Ectodermal cell (in vitro differentiated cells): Measurements from ENCODE around the gene UNC5B.

ENCODE experiments used
- H3K27ac ChIP-seq: 2 replicates; pipeline ENCODE4 v1.7.0; 2013; ENCODE audit warnings: mild to moderate bottlenecking, low read depth, low read length; ENCODE audit not compliant: insufficient read depth, poor library complexity, severe bottlenecking
- H3K27me3 ChIP-seq: 2 replicates; pipeline ENCODE4 v1.7.0; 2013; ENCODE audit warnings: mild to moderate bottlenecking, low read length; ENCODE audit not compliant: insufficient read depth, control insufficient read depth, poor library complexity, severe bottlenecking
- H3K36me3 ChIP-seq: one replicate; pipeline ENCODE4 v1.7.0; 2013; ENCODE audit warnings: low read length; ENCODE audit not compliant: control insufficient read depth, insufficient read depth
- H3K4me1 ChIP-seq: one replicate; pipeline ENCODE4 v1.7.0; 2013; ENCODE audit warnings: low read length; ENCODE audit not compliant: control insufficient read depth, insufficient read depth
- H3K4me3 ChIP-seq: 2 replicates; pipeline ENCODE4 v1.7.0; 2013; ENCODE audit warnings: low read depth, low read length, control low read depth; ENCODE audit not compliant: insufficient read depth
- H3K9me3 ChIP-seq: 2 replicates; pipeline ENCODE4 v1.7.0; 2013; ENCODE audit warnings: mild to moderate bottlenecking, low read length, moderate library complexity; ENCODE audit not compliant: control insufficient read depth
- WGBS, 2 experiments: methylation state at CpG; one replicate each; pipeline ENCODE4 v1.1.7; 2013; ENCODE audit warnings: missing lambda C conversion rate in 2 of 2; 5-methylcytosine and 5-hydroxymethylcytosine counted together

The UNC5B gene

GRCh38 chr10:71297343-71297742 lies 85.0 kb downstream of the UNC5B start:
- Histone ChIP-seq H3K4me3 (no peak overlapping the region), H3K36me3 (no peaks in the 10 kb centered on the region), H3K4me1 (no peaks in the 10 kb centered on the region), H3K27me3 (no peaks in the 10 kb centered on the region), H3K27ac (no peak overlapping the region), H3K9me3 (no peaks in the 10 kb centered on the region)
- 94 to 95% methylated on average over 3 of the region's 3 CpGs for WGBS, 2 experiments

GRCh38 chr10:71299071-71299785 lies 86.9 kb downstream of the UNC5B start:
- WGBS, 2 experiments = 94% methylated on average over 14 of the region's 14 CpGs
- no peaks in the 10 kb centered on the region for H3K9me3 ChIP-seq
- no peaks in the 10 kb centered on the region for H3K27me3 ChIP-seq
- no peak overlapping the region for H3K4me3 ChIP-seq
- H3K36me3 ChIP-seq = no peaks in the 10 kb centered on the region
- no peak overlapping the region for H3K27ac ChIP-seq
- no peaks in the 10 kb centered on the region for H3K4me1 ChIP-seq

GRCh38 chr10:71300555-71301370 lies 88.4 kb downstream of the UNC5B start:
- H3K4me1 ChIP-seq = no peaks in the 10 kb centered on the region
- H3K36me3 ChIP-seq = no peaks in the 10 kb centered on the region
- WGBS, 2 experiments = 90 to 92% methylated on average over 16 of the region's 16 CpGs
- no peak overlapping the region for H3K27ac ChIP-seq
- H3K4me3 ChIP-seq = no peak overlapping the region
- no peaks in the 10 kb centered on the region for H3K27me3 ChIP-seq
- H3K9me3 ChIP-seq = no peaks in the 10 kb centered on the region

- WGBS, 2 experiments = 93% methylated on average over 12 of the region's 12 CpGs
- Histone ChIP-seq H3K27ac (no peak overlapping the region), H3K4me3 (no peak overlapping the region)
These were observed 89.1 kb downstream of the UNC5B start for GRCh38 chr10:71301371-71301916.

GRCh38 chr10:71302451-71302850 lies 90.1 kb downstream of the UNC5B start:
- no peaks in the 10 kb centered on the region for H3K4me1 ChIP-seq
- H3K27ac ChIP-seq = no peak overlapping the region
- no peaks in the 10 kb centered on the region for H3K27me3 ChIP-seq
- no peak overlapping the region for H3K4me3 ChIP-seq
- H3K9me3 ChIP-seq = no peaks in the 10 kb centered on the region
- no peaks in the 10 kb centered on the region for H3K36me3 ChIP-seq
- WGBS, 2 experiments = 94 to 95% methylated on average over 4 of the region's 4 CpGs

More at GRCh38 chr10:71301371-71301916, 89.1 kb downstream of the UNC5B start:
- no peaks in the 10 kb centered on the region for H3K4me1 ChIP-seq
- no peaks in the 10 kb centered on the region for H3K27me3 ChIP-seq
- no peaks in the 10 kb centered on the region for H3K36me3 ChIP-seq
- no peaks in the 10 kb centered on the region for H3K9me3 ChIP-seq

- no peaks in the 10 kb centered on the region for H3K4me1 ChIP-seq
- H3K4me3 ChIP-seq = no peak overlapping the region
- no peaks in the 10 kb centered on the region for H3K36me3 ChIP-seq
- no peaks in the 10 kb centered on the region for H3K27me3 ChIP-seq
- WGBS, 2 experiments = 76 to 79% methylated on average over 8 of the region's 8 CpGs
- no peak overlapping the region for H3K27ac ChIP-seq
- H3K9me3 ChIP-seq = no peaks in the 10 kb centered on the region
These were observed 90.7 kb downstream of the UNC5B start for GRCh38 chr10:71302874-71303568.

GRCh38 chr10:71303569-71303907 lies 91.2 kb downstream of the UNC5B start:
- Histone ChIP-seq H3K36me3 (no peaks in the 10 kb centered on the region), H3K27me3 (no peaks in the 10 kb centered on the region), H3K4me1 (no peaks in the 10 kb centered on the region), H3K4me3 (no peak overlapping the region), H3K27ac (no peak overlapping the region), H3K9me3 (no peaks in the 10 kb centered on the region)
- WGBS, 2 experiments = 66 to 73% methylated on average over 1 of the region's 1 CpG

- Histone ChIP-seq H3K4me3 (no peak overlapping the region), H3K4me1 (no peaks in the 10 kb centered on the region), H3K27me3 (no peaks in the 10 kb centered on the region), H3K36me3 (no peaks in the 10 kb centered on the region), H3K27ac (no peak overlapping the region), H3K9me3 (no peaks in the 10 kb centered on the region)
- WGBS, 2 experiments = 90 to 91% methylated on average over 5 to 6 of the region's 6 CpGs
These were observed 92.5 kb downstream of the UNC5B start for GRCh38 chr10:71304914-71305313.

GRCh38 chr10:71306979-71307378 lies 94.6 kb downstream of the UNC5B start:
- H3K4me3 ChIP-seq = no peak overlapping the region
- no peaks in the 10 kb centered on the region for H3K27me3 ChIP-seq
- no peaks in the 10 kb centered on the region for H3K4me1 ChIP-seq
- no peak overlapping the region for H3K27ac ChIP-seq
- no peaks in the 10 kb centered on the region for H3K36me3 ChIP-seq
- no peaks in the 10 kb centered on the region for H3K9me3 ChIP-seq
- 80 to 92% methylated on average over 3 of the region's 3 CpGs for WGBS, 2 experiments
